ENCODE data around the gene MAGEA9B.
"Not testable (repeated sequence)": the region's sequence is repeated elsewhere in the genome, so short reads cannot be mapped to it uniquely, and the experiment has no call there.

MAGEA9B gene

DNA sequence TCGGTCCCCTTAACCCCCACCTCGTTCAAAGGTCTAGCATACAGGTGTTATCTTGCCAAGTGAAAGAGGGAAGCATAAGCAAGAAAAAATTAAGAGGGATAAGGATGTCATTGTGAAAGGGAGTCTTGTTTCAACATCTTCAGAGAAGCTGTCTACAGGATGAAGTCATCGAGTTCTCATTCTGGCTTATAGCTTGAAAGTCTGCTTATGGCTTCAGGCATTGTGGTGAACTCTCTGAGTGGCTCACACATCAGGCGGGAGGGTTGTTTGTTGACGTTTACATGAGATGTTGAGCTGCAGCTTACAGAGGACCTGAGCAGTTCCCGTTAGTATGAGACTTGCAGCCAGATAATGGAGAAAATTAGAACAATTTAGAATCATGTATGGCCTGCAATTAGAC lies 16.6 kb downstream of the MAGEA9B start:
- peak; percentile 30 for DNase-seq

DNA sequence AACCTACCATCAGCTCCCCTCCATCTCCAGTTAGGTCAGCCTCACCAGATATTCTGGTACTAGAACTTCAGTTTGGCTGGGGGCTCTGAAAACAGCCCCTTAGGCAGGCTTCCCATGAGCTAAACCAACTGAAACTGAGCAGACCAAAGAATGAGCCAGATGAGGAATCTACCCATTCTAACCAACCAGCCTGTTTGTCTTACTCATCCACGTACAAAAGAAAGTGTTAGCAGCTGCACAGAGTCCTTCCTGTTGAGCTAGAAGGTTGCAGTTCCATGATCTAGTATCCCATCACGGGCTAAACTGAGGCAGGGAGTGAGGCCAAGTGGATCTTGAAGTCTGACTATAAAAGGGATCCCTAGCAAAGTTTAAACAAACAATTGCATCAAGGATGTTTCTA lies 17.5 kb downstream of the MAGEA9B start:
- DNase-seq = no peak

DNA sequence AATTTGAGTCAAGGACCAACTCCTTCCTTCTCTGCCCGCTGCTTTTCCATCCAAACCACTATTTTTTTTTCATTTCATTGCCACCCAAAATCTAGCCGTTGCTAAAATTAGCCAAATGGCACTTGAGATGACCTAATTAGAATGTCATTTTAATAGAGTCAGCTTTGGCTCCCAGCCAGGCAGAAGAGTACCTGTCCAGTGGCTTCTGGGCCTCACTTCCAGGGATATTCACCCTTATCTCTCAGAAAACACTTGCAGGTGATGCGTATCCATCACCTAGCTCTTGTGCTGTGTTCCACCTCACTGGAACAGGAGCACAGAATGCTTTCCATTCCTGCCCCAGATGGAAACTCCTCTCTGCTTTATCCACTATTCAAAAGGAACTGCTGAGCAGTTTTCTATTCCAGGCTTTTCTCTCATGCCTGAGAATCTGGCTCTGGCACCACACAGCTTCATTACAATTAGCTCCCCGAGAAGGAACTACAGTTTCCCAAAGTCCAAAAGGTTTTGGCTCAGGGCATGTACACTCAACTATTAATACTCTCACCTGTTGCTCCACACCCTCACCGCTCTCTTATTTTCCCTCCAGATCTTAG lies 18.5 kb downstream of the MAGEA9B start:
- DNase-seq = peak; percentile 65

DNA sequence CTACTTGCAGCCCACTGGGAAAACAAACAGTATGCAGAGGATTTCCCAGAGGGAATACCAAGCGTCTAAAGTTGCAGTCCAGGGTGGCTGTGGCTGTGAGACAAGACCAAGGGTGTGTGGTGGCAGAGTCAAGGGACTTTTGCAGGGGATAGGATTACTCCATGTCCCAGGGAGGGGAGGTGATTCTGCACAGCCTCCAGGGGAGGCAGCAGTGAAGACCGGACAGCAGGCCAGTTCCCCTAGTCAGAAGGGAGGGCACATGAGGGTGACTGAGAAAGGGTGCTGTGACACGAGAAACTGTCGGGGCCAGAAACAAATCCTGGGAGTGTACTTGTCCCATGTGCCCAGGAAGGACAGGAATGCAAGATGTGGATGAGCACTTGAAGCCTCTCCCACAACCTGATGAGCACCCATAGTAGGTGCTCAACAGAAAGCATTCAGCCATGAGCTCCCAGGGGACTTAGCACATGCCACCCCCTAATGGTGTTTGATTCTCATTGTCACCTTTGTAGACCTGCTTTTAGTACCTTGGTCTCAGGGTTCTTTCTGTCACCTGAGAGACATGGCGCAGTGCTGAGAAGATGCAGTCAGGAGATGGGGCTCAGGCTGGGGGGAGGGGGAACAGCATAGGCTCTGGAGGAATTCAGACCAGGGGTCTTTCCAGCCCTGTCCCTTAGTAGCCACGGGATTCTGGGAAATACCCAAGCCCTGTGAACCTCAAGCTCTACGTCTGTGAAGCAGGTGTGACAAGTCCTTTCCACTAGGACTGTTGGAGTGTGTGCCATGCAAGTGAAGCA lies 19.4 kb downstream of the MAGEA9B start:
- no peak for DNase-seq

DNA sequence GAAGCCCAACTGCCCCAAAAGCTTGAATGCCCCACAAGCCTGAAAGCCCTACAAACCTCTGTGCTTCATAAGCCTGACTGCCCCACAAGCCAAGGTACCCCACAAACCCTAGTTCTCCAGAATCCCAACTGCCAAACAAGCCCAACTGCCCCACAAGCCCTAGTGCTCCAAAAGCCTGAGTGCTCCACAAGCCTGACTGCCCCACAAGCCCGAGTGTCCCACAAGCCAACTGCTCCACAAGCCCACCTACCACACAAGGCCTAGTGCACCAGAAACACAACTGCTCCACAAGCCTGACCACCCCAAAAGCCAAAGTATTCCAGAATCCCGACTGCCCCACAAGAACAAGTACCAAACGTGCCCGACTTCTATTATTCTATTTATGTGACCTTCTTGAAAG lies 23.9 kb downstream of the MAGEA9B start:
- DNase-seq = no peak

DNA sequence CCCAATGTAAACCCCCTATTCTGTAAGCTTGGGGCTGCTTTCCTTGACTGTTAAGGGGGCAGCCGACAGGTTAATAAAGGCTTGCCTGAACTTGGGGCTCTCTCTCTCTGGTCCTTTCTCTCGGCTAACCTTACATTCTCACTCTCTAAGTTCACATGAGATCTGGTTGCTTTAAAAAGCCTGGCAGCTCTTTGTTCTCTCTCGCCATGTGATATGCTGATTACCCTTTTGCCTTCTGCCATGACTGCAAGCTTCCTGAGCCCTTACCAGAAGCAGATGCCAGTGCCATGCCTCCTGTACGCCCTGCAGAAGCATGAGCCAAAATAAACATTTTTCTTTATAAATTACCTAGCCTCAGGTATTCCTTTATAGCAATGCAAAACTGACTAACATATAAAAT lies 32.0 kb downstream of the MAGEA9B start:
- not testable (repeated sequence) for DNase-seq

DNA sequence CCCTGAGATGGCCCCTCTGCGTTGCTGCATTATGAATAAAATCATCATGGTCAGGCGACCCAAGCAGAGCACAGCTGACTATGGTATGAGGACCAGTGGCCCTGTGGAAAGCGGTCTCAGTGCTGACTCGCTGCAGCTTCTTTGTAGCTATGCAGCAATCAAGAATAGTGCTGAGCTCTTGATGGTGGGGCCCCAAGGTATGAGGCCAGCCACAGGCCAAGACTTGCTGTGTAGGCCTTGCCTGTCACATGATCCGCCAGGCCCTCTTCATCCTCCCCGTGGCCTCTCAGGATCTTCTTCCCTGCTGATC lies 35.4 kb downstream of the MAGEA9B start:
- DNase-seq = not testable (repeated sequence)

DNA sequence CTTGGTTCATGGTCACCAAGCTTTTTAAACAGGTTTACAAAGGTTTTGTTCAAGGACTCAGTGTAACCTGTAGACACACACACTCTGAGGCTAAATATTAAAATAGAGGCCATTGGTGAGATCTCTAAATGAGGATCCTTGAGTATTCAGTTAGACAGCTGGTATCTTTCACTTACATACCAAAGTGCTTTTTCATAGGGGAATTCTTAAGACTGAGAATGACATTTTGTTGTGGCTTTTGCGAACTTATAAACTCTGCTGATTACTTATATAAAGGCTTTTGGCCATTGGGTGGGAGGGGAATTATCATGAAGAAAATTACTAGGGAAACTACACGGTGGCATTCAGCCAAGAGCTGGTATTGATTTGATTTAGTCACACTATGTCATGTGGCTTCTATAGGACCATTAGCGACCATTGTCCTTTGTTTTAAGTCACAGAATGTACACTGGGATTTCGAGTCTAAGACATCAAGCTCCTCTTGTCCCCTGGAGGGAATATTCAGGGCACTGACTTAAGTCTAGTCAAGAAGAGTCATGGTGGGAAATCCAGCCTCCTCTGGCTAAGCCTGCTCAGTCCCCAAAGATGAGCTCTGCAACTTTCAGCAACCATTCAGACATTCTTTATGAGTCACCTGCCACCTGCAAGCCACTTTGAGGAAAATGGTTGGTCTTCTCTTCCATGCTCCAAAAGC lies 35.9 kb downstream of the MAGEA9B start:
- DNase-seq = not testable (repeated sequence)

DNA sequence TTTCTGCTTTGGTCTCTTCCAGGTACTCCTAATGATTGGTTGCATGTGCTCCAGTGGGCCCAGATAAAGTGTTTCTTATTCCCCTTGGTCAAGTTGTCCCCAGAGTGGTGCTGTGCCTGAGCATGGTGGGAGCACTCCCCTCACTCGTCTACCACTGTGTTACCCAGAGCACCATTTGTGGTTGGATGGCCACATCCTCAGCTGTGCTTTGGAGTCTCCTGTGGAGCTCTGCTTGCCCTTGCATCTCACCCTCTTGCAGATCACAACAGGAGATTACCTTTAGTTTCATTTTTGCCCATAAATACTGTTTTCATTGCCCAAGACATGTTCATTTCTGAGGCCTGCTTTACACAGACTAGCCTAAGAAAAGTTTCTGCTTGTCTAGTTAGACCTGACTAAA lies 36.8 kb downstream of the MAGEA9B start:
- DNase-seq = not testable (repeated sequence)

DNA sequence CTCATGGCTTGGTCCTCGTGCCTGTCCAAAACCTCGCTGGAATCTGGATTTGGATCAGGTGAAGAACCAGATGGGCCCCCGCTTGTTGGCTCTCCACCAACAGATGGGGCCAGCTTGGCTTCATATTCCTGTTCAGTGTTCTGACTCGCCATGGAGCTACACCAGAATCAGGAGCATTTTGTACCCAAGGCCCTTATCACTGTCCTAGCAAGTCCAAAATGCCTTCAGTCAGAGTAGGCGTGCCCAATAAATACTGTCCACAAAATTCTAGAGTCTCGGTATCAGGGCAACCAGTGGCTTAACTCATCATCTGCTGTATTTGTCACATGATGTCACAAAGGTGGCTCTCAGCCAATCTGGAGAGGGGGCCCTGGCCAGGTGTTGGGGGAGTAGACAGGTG lies 37.6 kb downstream of the MAGEA9B start, which contains the start of gene HSFX3:
Gene HSFX3 (minus strand): TSS at position 224 of the 400 bp plus-strand sequence. CDS start 72 bp downstream, at position 152.
- DNase-seq = not testable (repeated sequence)

DNA sequence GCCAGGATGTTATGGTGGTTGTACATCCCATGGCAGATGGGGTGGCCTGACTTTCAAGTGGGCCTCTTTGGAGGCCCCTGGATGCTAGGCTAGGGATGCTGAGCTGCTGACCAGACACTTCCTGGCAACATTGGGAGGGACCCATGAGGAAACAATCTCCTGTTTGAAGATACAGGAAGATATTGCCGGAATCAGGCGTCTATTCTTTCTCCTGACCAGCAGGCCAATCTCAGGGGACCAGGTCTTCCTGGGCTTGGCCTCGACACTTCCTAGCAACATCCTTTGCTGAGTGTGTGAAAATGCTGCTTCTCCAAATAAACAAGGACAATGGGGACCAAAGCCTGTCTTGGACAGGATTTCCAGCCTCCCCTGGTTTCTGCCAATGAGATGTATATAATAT lies 39.5 kb downstream of the MAGEA9B start:
- not testable (repeated sequence) for DNase-seq

DNA sequence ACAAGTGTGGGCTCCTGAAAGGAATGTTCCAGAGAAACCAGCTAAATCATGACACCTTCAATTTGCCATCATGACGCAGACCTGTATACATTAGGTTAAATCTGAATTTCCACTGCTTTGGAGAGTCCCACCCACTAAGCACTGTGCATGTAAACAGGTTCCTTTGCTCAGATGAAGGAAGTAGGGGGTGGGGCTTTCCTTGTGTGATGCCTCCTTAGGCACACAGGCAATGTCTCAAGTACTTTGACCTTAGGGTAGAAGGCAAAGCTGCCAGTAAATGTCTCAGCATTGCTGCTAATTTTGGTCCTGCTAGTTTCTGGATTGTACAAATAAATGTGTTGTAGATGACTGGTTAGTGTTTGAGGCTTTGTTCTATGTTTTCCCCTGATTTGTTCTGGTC lies 40.3 kb downstream of the MAGEA9B start:
- DNase-seq = not testable (repeated sequence)

DNA sequence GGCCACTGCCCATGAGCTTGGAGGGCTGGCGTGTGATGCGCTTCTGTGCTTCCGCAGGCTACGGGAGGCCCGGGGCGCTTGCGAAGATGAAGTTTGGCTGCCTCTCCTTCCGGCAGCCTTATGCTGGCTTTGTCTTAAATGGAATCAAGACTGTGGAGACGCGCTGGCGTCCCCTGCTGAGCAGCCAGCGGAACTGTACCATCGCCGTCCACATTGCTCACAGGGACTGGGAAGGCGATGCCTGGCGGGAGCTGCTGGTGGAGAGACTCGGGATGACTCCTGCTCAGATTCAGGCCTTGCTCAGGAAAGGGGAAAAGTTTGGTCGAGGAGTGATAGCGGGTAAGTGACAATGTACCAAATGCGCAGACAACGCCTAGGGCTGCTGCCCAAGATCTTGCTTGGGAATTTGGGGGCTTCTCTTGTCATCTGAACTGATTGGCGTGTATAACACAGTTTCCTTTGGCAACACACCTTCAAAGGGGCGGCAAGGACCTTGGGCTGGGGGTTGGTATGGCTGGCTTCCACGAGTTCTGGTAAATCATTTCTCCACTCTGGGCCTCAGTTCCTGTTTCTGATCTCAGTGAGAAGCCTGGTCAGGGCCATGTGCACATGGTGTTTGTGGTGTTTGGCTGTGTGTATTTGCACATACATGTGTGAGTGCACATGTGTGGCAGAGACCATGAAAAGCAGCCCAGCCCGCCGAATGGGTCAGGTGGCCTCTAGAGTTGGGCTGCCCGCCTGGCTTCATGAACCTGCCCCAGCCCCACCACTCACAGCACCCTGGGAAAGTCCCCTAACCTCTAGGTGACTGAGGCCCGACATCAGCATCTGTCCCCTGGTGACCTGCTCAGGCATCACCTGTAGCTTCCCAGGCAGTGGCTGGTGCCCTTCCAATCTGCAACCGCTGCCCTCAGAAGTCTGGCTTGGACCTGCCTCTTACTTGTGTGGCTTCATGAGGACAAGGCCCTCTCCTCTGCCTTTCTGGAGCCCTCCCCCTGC lies 41.4 kb downstream of the MAGEA9B start:
- not testable (repeated sequence) for DNase-seq

DNA sequence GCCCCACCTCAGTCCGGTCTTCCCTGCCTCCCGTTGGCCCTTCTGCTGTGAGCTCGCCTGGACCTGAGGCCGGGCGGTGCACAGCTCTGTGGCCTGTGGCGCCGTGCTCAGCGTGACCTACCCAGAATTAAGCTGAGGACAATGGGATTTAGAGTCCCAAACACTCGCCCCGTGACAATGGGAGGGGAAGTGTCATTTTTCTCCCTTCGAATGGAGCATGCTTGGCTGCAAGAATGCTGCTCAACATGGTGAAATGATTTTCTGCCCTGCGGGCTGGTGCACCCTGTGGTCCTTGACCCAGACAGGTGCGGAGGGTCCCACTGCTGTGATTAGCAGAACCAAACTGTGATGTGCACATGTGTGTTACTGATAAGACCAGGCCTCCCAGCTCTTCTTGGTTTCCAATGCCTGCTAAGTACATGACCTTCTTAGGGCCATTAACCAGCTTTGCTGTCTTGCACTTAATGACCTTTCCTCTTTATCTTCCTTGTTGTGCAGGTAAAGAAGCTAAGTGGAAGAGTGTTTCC lies 45.7 kb downstream of the MAGEA9B start:
- no peak for DNase-seq

DNA sequence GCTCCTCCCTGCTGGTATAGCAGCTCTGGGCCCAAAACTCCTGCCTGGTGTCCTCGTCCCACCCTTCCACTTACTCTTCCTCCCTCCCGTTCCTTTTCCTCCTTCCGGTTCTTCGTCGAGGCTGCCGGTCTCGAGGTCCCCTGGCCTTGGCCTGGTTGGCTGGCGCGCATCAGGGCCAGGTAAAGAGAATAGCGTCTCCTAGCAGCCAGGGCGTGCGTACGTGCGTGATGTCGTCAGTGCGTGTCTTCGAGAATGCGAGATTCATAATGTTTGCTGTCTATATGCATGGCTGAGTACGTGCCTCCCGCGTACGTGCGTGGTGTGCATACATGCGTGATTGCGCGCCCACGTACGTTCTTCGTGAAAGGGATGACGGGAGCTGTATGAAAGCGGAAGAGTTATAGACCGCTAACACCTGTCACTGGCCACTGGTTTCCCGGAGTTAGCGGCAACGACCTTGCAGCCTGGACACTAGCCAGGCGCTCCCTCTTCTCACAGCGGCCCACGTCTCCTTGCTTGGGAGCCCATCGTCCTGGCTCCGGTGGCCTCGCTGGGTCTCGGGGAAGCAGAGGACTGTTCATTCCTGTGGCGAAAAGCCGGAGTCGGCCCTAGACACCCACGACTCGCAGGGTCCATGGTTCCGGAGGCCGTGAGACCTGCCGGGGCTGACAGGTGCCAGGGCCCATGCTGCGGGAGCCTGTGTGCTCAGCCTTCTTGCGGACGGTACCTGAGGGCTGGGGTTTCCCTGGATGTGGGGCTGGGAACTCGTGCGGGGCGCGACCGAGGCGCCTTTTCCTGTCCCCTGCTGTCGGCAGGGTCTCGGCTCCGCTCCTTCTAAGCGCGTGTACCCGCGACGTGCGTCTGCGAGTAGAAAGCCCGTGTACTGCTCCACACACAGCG lies 46.4 kb downstream of the MAGEA9B start, which contains the start of gene EOLA1:
Gene EOLA1 (plus strand): TSS at position 392 of the 900 bp plus-strand sequence. CDS start 4,619 bp downstream, outside the sequence.
- DNase-seq = peak; percentile 81

DNA sequence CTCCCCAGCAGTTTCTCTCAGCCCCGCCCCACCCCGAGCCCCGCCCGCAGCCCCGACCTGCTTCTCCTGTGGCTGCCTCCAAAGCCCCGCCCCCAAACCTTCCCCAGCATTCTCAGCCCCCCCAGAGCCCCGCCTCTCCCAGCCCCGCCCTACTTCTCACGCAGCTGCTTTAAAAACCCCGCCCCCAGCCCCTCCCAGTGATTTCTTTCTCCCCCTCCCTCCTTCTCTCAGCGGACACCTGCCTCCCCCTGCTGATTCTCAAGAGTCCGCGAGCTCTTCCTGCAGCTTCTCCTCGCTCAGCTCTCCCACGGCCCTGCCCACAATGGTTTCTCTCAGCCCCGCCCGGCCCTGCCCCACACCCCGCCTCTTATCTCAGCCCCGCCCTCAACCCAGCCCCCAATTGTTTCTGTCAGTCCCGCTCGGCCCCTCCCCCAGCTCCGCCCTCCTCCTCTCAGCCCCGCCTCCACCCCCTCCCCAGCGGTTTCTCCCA lies 47.1 kb downstream of the MAGEA9B start:
- DNase-seq = peak; percentile 77

DNA sequence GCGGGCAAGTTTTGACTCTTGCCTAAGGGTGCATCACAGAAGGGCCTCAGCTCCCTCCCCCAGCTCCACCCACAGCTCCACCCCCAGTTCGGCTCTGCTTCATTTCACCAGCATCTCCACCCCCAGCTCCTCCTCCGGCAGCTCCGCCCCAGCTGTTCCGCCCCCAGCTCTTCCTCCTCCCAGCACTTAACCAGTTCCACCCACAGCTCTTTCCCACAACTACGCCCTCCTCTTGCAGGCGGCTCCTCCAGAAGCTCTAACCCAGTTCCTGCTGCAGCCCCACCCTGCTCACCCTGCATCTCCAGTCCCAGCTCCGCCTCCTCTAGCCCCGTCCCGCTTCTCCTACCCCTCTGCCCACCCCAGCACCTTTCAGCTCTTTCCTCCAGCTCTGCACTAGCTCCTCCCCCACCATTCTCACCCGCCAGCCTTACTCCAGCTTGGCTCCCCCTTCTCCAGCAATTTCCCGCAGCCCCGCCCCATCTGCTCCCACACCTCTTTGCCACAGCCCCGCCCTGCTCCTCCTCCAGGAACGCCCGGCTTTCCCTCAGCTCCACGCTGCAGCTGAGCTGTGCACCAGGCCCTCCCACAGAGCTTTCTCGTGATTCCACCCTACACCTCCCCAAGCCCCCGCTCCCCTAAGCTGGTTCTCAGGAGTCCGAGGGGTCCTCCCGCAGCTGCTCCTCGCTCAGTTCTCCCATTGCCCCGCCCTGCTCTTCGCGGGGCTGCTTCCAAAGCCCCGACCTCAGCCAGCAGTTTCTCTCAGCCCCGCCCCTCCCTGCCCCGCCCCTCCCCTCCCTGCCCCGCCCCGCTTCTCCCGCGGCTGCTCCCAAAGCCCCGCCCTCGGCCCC lies 47.8 kb downstream of the MAGEA9B start:
- peak; percentile 72 for DNase-seq

DNA sequence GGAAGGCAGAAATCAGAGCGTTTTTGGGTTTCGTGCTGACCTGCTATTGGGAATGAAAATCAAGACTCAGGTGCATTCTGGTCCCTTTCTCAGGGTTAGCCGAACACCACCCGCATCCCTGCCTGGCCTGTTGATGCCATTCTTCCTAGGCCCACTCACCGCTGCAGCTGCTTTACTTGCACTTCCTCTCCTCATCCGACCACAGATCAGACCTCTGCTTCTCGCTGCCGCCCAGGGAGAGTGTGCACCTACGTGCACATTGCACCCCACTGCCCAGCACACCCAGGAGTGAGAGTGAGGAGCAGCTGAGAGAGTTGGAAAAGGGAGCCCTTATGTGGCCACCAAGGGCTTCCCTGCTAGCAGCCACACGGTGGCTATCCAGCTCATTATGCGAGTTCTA lies 49.8 kb downstream of the MAGEA9B start:
- DNase-seq = not testable (repeated sequence)

DNA sequence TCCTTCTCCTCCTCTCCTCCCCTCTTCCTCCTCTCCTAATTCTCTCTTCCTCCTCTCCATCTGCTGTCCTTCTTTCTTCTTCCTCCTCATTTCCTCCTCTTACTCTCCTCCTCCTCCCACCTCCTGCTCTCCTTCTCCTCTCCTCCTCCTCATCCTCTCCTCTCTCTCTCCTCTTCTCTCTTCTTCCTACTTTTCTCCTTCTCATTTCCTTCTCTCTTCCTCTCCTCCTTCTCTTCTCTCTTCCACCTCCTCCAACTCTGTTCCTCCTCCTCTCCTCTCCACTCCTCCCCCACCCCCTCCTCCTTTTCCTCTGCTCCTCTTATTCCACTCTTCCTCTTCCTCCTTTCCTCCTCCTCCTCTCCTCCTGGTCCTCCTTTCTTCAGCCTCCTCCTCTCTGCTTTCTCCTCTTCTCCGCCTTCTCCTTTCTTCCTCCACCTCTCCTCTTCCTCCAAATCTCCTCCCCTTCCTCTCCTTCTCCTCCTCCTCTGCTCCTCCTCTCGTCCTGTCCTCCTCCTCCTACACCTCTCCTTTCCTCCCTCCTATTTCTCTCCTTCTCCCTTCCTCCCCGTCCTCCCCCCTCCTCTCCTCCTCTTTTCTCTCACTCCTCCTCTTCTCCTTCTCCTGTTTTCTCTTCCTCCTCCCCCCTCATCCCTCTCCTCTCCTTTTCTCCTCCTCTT lies 52.2 kb downstream of the MAGEA9B start:
- DNase-seq = not testable (repeated sequence)
